NB4 (cell line): Measurements from ENCODE around the gene LINGO1.

Experiments
- MYC ChIP-seq: IDR thresholded peaks from 2 replicates; pipeline ENCODE4 v1.6.1; 2011; ENCODE audit warnings: low read depth, low read length
- POLR2A ChIP-seq: IDR thresholded peaks from 2 replicates; pipeline ENCODE4 v1.6.1; 2011; ENCODE audit warnings: mild to moderate bottlenecking; ENCODE audit not compliant: insufficient read length; ENCODE audit errors: extremely low read depth
- TF ChIP-seq, protein P1 (sequence below): IDR thresholded peaks from one replicate; pipeline ENCODE4 v1.5.1; 2012; ENCODE audit warnings: low read depth, low read length
- TF ChIP-seq, protein P2 (sequence below): IDR thresholded peaks from 2 replicates; pipeline ENCODE4 v1.6.1; 2011; ENCODE audit warnings: low read depth, low read length

DNA sequence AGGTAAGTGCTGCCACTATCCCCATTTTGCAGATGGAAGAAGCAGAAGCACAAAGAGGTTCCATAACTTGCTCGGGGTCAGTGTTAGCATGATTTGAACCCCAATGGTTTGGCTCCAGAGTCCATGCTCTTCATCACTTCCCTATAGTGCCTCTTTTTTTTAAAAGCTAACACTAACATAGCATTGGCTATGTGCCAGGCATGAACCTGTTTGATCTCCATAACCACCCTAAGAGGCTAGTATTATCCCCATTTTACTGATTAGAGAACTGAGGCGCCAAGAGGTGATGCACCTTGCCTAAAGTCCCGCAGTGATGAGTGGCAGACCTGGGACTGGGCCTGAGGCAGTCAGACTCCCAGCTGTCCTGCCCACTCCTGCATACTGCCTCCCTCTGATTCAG lies 7.3 kb downstream of the LINGO1 start:
- TF ChIP-seq, protein P1, sequence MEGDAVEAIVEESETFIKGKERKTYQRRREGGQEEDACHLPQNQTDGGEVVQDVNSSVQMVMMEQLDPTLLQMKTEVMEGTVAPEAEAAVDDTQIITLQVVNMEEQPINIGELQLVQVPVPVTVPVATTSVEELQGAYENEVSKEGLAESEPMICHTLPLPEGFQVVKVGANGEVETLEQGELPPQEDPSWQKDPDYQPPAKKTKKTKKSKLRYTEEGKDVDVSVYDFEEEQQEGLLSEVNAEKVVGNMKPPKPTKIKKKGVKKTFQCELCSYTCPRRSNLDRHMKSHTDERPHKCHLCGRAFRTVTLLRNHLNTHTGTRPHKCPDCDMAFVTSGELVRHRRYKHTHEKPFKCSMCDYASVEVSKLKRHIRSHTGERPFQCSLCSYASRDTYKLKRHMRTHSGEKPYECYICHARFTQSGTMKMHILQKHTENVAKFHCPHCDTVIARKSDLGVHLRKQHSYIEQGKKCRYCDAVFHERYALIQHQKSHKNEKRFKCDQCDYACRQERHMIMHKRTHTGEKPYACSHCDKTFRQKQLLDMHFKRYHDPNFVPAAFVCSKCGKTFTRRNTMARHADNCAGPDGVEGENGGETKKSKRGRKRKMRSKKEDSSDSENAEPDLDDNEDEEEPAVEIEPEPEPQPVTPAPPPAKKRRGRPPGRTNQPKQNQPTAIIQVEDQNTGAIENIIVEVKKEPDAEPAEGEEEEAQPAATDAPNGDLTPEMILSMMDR, result no peak
- TF ChIP-seq, protein P2, sequence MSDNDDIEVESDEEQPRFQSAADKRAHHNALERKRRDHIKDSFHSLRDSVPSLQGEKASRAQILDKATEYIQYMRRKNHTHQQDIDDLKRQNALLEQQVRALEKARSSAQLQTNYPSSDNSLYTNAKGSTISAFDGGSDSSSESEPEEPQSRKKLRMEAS, result no peak
- TF ChIP-seq POLR2A (no peak), MYC (no peak)
